HEK293 (cell line): ENCODE data around the gene PRKAG2.
A peak's percentile ranks its signal among the peaks of the same experiment; 100 is the strongest.

Experiments used
- CTCF ChIA-PET: fragments of 350-600 bp; formaldehyde crosslinking; extraction: SDS; loops from one replicate; lab custom pipeline; 2021; ENCODE audit warnings: antibody characterized with exemption; lab: Yijun Ruan, JAX
- POLR2A ChIA-PET: fragments of 300-600 bp; formaldehyde crosslinking; extraction: SDS; loops from one replicate; lab custom pipeline; 2020; ENCODE audit warnings: antibody characterized with exemption, inconsistent platforms; lab: Yijun Ruan, JAX
- H3K27ac ChIP-seq: fragments of 200-500 bp; sonication (Bioruptor generic); 2 replicates; pipeline ENCODE4 v1.5.1; 2014; ENCODE audit warnings: low read depth, low read length, control low read depth, inconsistent platforms; ENCODE audit errors: extremely low read depth
- H3K36me3 ChIP-seq, 2 experiments: fragments of 200-500 bp in 1 of 2; sonication (Bioruptor generic) in 1 of 2; 1 replicate in 1 of 2; 2 replicates in 1 of 2; pipeline ENCODE4 v1.5.1; 2014 to 2017; ENCODE audit warnings: inconsistent platforms in 2 of 2, low read length in 2 of 2; ENCODE audit not compliant: control insufficient read depth in 2 of 2, insufficient read depth in 1 of 2
- H3K4me1 ChIP-seq: fragments of 200-500 bp; sonication (Bioruptor generic); 2 replicates; pipeline ENCODE4 v1.5.1; 2014; ENCODE audit warnings: mild to moderate bottlenecking, low read length, inconsistent platforms; ENCODE audit not compliant: control insufficient read depth, insufficient read depth
- H3K4me3 ChIP-seq: 2 replicates; pipeline ENCODE4 v1.5.1; 2011; ENCODE audit warnings: low read depth, mild to moderate bottlenecking, control low read depth, low read length, moderate library complexity
- H3K9me3 ChIP-seq: fragments of 200-500 bp; sonication (Bioruptor generic); 2 replicates; pipeline ENCODE4 v1.5.1; 2014; ENCODE audit warnings: low read depth, low read length, inconsistent platforms; ENCODE audit not compliant: control insufficient read depth, insufficient read depth
- PRDM1 ChIP-seq: fragments of 450-650 bp; formaldehyde crosslinking; IDR thresholded peaks from 2 replicates; pipeline ENCODE4; 2016; ENCODE audit warnings: missing biosample characterization, missing genetic modification characterization
- REST ChIP-seq: fragments of 450-650 bp; formaldehyde crosslinking; IDR thresholded peaks from 2 replicates; pipeline ENCODE4 v1.5.1; 2016; ENCODE audit warnings: missing biosample characterization, missing genetic modification characterization
- SCRT2 ChIP-seq: fragments of 450-650 bp; formaldehyde crosslinking; IDR thresholded peaks from 2 replicates; pipeline ENCODE4 v1.5.1; 2016; ENCODE audit warnings: missing biosample characterization, missing genetic modification characterization
- ZBTB21 ChIP-seq: fragments of 450-650 bp; formaldehyde crosslinking; IDR thresholded peaks from 2 replicates; pipeline ENCODE4 v1.5.1; 2017; ENCODE audit warnings: missing biosample characterization, missing genetic modification characterization
- ZFHX2 ChIP-seq: fragments of 450-650 bp; formaldehyde crosslinking; conservative IDR thresholded peaks from 2 replicates; pipeline ENCODE4 v1.5.1; 2016; ENCODE audit warnings: missing biosample characterization, missing genetic modification characterization
- ZNF366 ChIP-seq: fragments of 450-650 bp; formaldehyde crosslinking; conservative IDR thresholded peaks from 2 replicates; pipeline ENCODE4 v1.5.1; 2016; ENCODE audit warnings: missing biosample characterization, missing genetic modification characterization
- ZNF449 ChIP-seq: fragments of 450-650 bp; formaldehyde crosslinking; IDR thresholded peaks from 2 replicates; pipeline ENCODE4 v1.5.1; 2017; ENCODE audit warnings: missing biosample characterization, mild to moderate bottlenecking, missing genetic modification characterization, moderate library complexity
- ZNF501 ChIP-seq: fragments of 450-650 bp; formaldehyde crosslinking; IDR thresholded peaks from 2 replicates; pipeline ENCODE4 v1.5.1; 2016; ENCODE audit warnings: missing biosample characterization, missing genetic modification characterization
- ZNF518A ChIP-seq: fragments of 450-650 bp; formaldehyde crosslinking; conservative IDR thresholded peaks from 2 replicates; pipeline ENCODE4 v1.5.1; 2016; ENCODE audit warnings: low read depth, missing biosample characterization, missing genetic modification characterization
- ZNF529 ChIP-seq: fragments of 450-650 bp; formaldehyde crosslinking; IDR thresholded peaks from 2 replicates; pipeline ENCODE4 v1.5.1; 2017; ENCODE audit warnings: missing genetic modification characterization, missing biosample characterization; ENCODE audit not compliant: insufficient replicate concordance
- ZNF621 ChIP-seq: fragments of 450-650 bp; formaldehyde crosslinking; IDR thresholded peaks from 2 replicates; pipeline ENCODE4 v1.5.1; 2017; ENCODE audit warnings: missing biosample characterization, missing genetic modification characterization
- ZNF624 ChIP-seq: fragments of 450-650 bp; formaldehyde crosslinking; IDR thresholded peaks from 2 replicates; pipeline ENCODE4 v1.5.1; 2017; ENCODE audit warnings: missing biosample characterization, missing genetic modification characterization
- ZNF707 ChIP-seq: fragments of 450-650 bp; formaldehyde crosslinking; IDR thresholded peaks from 2 replicates; pipeline ENCODE4 v1.5.1; 2016; ENCODE audit warnings: missing biosample characterization, missing genetic modification characterization
- ZNF776 ChIP-seq: fragments of 450-650 bp; formaldehyde crosslinking; IDR thresholded peaks from 2 replicates; pipeline ENCODE4 v1.5.0; 2017; ENCODE audit warnings: missing biosample characterization, missing genetic modification characterization, borderline replicate concordance
- ZXDB ChIP-seq: fragments of 450-650 bp; formaldehyde crosslinking; IDR thresholded peaks from 2 replicates; pipeline ENCODE4 v1.5.1; 2016; ENCODE audit warnings: missing biosample characterization, missing genetic modification characterization

The PRKAG2 gene

GRCh38 chr7:151823566-151824372 is 53.1 kb downstream of the PRKAG2 start (continued):
- TF ChIP-seq ZNF518A (tag by site-specific recombination) (no peak), ZXDB (tag by site-specific recombination) (no peak), ZFHX2 (tag by site-specific recombination) (0 out of 2 replicates have a peak, but pooled peaks have one; percentile 23), ZBTB21 (tag by site-specific recombination) (no peak), ZNF366 (no peak)

- TF ChIP-seq REST (no peak), ZNF776 (no peak), ZNF707 (tag by site-specific recombination) (no peak), SCRT2 (tag by site-specific recombination) (no peak), ZNF501 (tag by site-specific recombination) (no peak), ZNF529 (tag by site-specific recombination) (no peak), ZNF624 (no peak), ZNF621 (no peak), ZNF449 (tag by site-specific recombination) (no peak), PRDM1 (no peak)
- Histone ChIP-seq H3K4me3 (no peak overlapping the region), H3K27ac (no peak overlapping the region), H3K9me3 (no peaks in the 10 kb centered on the region), H3K36me3 (no peaks in the 10 kb centered on the region), H3K4me1 (no peaks in the 10 kb centered on the region)
- ChIA-PET POLR2A (no interaction called here), CTCF (no interaction called here)
Observed at GRCh38 chr7:151822541-151823181, 54.3 kb downstream of the PRKAG2 start.
